ENCODE measurements around the gene ITGAL. TPM values are rescaled to one million over a fixed set of nuclear protein-coding genes. Genes with fewer than 3 reads are reported as not detected.

The ITGAL gene
- total and polyA plus RNA-seq, 2 of the 8 experiments (the other 6 are each of a cell fraction or from before 2014, with no cell fraction given), result not detected

DNA sequence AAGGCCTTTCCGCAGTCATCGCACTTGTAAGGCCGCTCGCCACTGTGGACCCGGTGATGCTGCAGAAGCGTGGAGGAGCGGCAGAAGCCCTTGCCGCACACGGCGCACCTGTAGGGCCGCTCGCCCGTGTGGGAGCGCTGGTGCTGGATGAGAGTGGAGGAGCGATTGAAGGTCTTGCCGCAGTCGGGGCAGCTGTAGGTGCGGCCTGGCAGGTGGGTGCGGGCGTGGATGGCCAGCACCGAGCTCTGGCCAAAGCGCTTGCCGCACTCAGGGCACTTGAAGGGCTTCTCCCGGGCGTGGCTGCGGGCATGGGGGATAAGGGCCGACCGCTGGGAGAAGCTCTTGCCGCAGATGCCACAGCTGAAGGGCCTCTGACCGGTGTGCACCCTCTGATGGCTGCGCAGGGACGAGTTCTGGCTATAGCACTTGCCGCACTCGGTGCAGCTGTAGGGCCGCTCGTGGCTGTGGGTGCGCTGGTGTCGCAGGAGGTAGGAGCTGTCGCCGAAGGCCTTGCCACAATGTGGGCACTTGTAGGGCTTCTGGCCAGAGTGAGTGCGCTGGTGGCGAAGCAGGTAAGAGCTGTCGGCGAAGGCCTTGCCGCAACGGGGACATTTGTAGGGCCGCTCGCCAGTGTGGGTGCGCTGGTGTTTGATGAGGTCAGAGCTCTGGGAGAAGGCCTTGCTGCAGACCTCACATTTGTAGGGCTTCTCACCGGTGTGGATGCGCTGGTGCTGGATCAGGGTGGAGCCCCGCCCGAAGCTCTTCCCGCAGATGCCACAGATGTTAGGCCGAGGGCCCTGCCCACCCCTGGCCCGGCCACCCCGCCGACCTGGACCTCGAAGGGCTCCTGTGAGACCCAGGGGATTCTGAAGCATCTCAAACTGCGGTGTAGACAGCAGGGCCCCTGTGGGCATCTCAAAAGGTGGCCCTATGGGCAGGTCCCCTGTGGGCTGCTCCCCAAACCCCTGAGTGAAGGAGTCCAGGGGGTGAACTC lies 52.3 kb downstream of the ITGAL start:
- H3K9ac ChIP-seq (replicated peaks in 1 of 4; ENCODE audit: extremely low read depth in 1 of 4, low read depth in 3 of 4, low read length in 3 of 4), result no peak overlapping the region
- H3K4me2 ChIP-seq (ENCODE audit: insufficient read depth in 1 of 2, low read depth in 2 of 2, low read length in 2 of 2), result no peak overlapping the region; a peak in 1 of 4 replicates
- no peaks in the 10 kb centered on the region for H3K79me2 ChIP-seq (ENCODE audit: control insufficient read depth in 1 of 2, insufficient read depth in 2 of 2, low read length in 2 of 2)
- H2AK5ac ChIP-seq (ENCODE audit: low read depth, low read length), result no peak overlapping the region
- H3K36me3 ChIP-seq (ENCODE audit: control insufficient read depth in 2 of 4, insufficient read depth in 4 of 4, low read length in 3 of 4), result peaks cover 0 to 11% (median 0%) of the 10 kb centered on the region in 4 experiments; a peak in 1 of 8 replicates
- no peak overlapping the region for H3K27ac ChIP-seq (ENCODE audit: low read depth, low read length)
- no peaks in the 10 kb centered on the region for H3K27me3 ChIP-seq (replicated peaks in 1 of 4; ENCODE audit: control insufficient read depth in 3 of 4, extremely low read depth in 1 of 4, insufficient read depth in 3 of 4, low read length in 3 of 4)
- no peak overlapping the region for H3K23ac ChIP-seq (ENCODE audit: insufficient read length)
- peaks cover 2% of the 10 kb centered on the region; the same call in 1 of the 2 replicates for H3K23me2 ChIP-seq (ENCODE audit: low read depth, low read length)
- peaks cover 3 to 6% (median 6%) of the 10 kb centered on the region in 4 experiments; a peak in 6 of 7 replicates for H3K4me1 ChIP-seq (replicated peaks in 1 of 4; ENCODE audit: control insufficient read depth in 3 of 4, insufficient read depth in 4 of 4, low read length in 3 of 4)
- no peak for DNase-seq (ENCODE audit: low read depth in 1 of 2, low spot score in 2 of 2)
- H4K91ac ChIP-seq (replicated peaks; ENCODE audit: insufficient read length, low read length), result no peak overlapping the region
- no peak overlapping the region for H3K18ac ChIP-seq (ENCODE audit: extremely low read depth, low read length)
- no peak overlapping the region for H2BK120ac ChIP-seq (replicated peaks; ENCODE audit: low read depth, low read length)
- no peak overlapping the region for H3K14ac ChIP-seq (ENCODE audit: insufficient read length)
- no peak overlapping the region for H3K56ac ChIP-seq (replicated peaks; ENCODE audit: insufficient read length, low read depth, low read length)
- H2BK20ac ChIP-seq (ENCODE audit: low read length), result no peak overlapping the region
- no peak overlapping the region for H2BK5ac ChIP-seq (ENCODE audit: low read depth, low read length)
- 96% methylated on average over 50 of the region's 60 CpGs; no CpG with 5 or more reads in 1 of the 2 experiments for WGBS, 2 experiments (ENCODE audit: extremely low coverage in 1 of 2, insufficient coverage in 1 of 2, insufficient read length in 1 of 2, insufficient replicate concordance in 2 of 2, low coverage in 1 of 2, low lambda C conversion rate in 2 of 2, missing lambda C conversion rate in 1 of 2)
- no peak overlapping the region for H3K4me3 ChIP-seq (ENCODE audit: extremely low read depth in 1 of 4, insufficient read depth in 2 of 4, low read depth in 3 of 4, low read length in 4 of 4)
- no peak overlapping the region for H4K5ac ChIP-seq (ENCODE audit: insufficient read length, low read depth, low read length)
- CTCF ChIA-PET (ENCODE audit: partially characterized antibody), result interaction anchor here (0.6 to 2.1 kb wide), 11 partner anchors 10 to 145 kb away, joined by 3 to 11 read pairs (median 5); partner anchors contain the start of genes DCTPP1 and ZNF747
- H3K9me3 ChIP-seq (ENCODE audit: insufficient read depth in 2 of 2, low read depth in 1 of 2, low read length in 1 of 2), result no peaks in the 10 kb centered on the region
- H3K4ac ChIP-seq (replicated peaks; ENCODE audit: insufficient read length, low read depth, low read length), result no peak overlapping the region
- H2AFZ ChIP-seq (ENCODE audit: low read length), result no peak overlapping the region
- no peak overlapping the region for H2BK15ac ChIP-seq (ENCODE audit: low read length)
- FAIRE-seq, result no peak
- no peaks in the 10 kb centered on the region for H3K79me1 ChIP-seq (ENCODE audit: low read depth, low read length)
- H4K8ac ChIP-seq (ENCODE audit: extremely low read depth, insufficient read depth, low read length), result no peak overlapping the region
- peaks cover 0 to 2% of the 10 kb centered on the region in 2 experiments for H4K20me1 ChIP-seq (replicated peaks in 1 of 2; ENCODE audit: control insufficient read depth in 1 of 2, insufficient read depth in 2 of 2, low read length in 2 of 2)
- H2BK12ac ChIP-seq (ENCODE audit: low read depth, low read length), result no peak overlapping the region
- POLR2A ChIA-PET (ENCODE audit: partially characterized antibody), result interaction anchor here (0.6 to 5.7 kb wide), 13 partner anchors 11 to 136 kb away, joined by 3 to 48 read pairs (median 4); partner anchors contain the start of genes DCTPP1, ZNF688, ZNF747 and ZNF764
- TF ChIP-seq CBX5 (IDR thresholded peaks at IDR 0.05; ENCODE audit: low read depth, low read length) (no peak), BCL11A (IDR thresholded peaks at IDR 0.05; ENCODE audit: low read depth in 2 of 2, low read length in 2 of 2) (no peak), HDAC2 (IDR thresholded peaks at IDR 0.05; ENCODE audit: borderline replicate concordance in 1 of 2, low read depth in 2 of 2, low read length in 2 of 2) (no peak), RXRA (IDR thresholded peaks at IDR 0.05; ENCODE audit: insufficient read depth, low read depth, low read length) (no peak), YY1 (IDR thresholded peaks at IDR 0.05; ENCODE audit: low read depth, low read length) (no peak)
- TF ChIP-seq, protein P1, sequence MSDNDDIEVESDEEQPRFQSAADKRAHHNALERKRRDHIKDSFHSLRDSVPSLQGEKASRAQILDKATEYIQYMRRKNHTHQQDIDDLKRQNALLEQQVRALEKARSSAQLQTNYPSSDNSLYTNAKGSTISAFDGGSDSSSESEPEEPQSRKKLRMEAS (IDR thresholded peaks at IDR 0.05), result no peak
- TF ChIP-seq, protein P2, sequence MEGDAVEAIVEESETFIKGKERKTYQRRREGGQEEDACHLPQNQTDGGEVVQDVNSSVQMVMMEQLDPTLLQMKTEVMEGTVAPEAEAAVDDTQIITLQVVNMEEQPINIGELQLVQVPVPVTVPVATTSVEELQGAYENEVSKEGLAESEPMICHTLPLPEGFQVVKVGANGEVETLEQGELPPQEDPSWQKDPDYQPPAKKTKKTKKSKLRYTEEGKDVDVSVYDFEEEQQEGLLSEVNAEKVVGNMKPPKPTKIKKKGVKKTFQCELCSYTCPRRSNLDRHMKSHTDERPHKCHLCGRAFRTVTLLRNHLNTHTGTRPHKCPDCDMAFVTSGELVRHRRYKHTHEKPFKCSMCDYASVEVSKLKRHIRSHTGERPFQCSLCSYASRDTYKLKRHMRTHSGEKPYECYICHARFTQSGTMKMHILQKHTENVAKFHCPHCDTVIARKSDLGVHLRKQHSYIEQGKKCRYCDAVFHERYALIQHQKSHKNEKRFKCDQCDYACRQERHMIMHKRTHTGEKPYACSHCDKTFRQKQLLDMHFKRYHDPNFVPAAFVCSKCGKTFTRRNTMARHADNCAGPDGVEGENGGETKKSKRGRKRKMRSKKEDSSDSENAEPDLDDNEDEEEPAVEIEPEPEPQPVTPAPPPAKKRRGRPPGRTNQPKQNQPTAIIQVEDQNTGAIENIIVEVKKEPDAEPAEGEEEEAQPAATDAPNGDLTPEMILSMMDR (IDR thresholded peaks at IDR 0.05; ENCODE audit: control extremely low read depth in 1 of 3, insufficient read depth in 1 of 3, low read depth in 1 of 3, low read length in 3 of 3), result no peak
